Coronary artery (tissue), 2 donors: ENCODE data around the gene DHX30.

Experiments
- DNase-seq: peaks from one replicate; pipeline ENCODE4 v3.0.0-alpha.2; 2017; ENCODE audit warnings: low spot score
- H3K27ac ChIP-seq, 2 donors: fragments of 200-600 bp; sonication (generic); one replicate each; pipeline ENCODE4 v1.5.1; 2016 to 2019
- H3K4me3 ChIP-seq: fragments of 200-600 bp; sonication (generic); 2 replicates; pipeline ENCODE4 v1.5.1; 2016; ENCODE audit warnings: mild to moderate bottlenecking, moderate library complexity
- CTCF ChIP-seq: fragments of 200-600 bp; sonication (generic); IDR thresholded peaks from one replicate; pipeline ENCODE4 v1.5.1; 2019; ENCODE audit warnings: antibody characterized with exemption

DHX30 gene

GRCh38 chr3:47772788-47773187 is 30.1 kb upstream of the DHX30 start:
- no peak overlapping the region for H3K4me3 ChIP-seq
- no peak for TF ChIP-seq CTCF
- H3K27ac ChIP-seq: no peak overlapping the region
- DNase-seq: no peak

DNA sequence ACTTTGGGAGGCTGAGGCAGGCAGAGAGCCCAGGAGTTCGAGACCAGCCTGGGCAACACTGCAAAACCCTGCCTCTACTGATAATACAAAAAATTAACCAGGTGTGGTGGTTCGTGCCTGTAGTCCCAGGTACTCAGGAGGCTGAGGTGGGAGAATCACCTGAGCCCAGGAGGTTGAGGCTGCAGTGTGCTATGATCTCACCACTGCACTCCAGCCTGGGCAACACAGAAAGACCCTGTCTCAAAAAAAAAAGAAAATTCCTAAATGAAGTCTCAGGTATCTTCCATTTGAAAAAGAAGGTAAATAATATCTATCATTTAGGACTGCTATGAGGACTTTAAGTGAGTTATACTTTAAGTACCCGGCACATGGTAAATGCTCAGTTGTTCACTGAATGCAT is 24.2 kb upstream of the DHX30 start:
- no peak for DNase-seq
- no peak overlapping the region for H3K4me3 ChIP-seq
- no peak for TF ChIP-seq CTCF
- H3K27ac ChIP-seq: no peak overlapping the region

DNA sequence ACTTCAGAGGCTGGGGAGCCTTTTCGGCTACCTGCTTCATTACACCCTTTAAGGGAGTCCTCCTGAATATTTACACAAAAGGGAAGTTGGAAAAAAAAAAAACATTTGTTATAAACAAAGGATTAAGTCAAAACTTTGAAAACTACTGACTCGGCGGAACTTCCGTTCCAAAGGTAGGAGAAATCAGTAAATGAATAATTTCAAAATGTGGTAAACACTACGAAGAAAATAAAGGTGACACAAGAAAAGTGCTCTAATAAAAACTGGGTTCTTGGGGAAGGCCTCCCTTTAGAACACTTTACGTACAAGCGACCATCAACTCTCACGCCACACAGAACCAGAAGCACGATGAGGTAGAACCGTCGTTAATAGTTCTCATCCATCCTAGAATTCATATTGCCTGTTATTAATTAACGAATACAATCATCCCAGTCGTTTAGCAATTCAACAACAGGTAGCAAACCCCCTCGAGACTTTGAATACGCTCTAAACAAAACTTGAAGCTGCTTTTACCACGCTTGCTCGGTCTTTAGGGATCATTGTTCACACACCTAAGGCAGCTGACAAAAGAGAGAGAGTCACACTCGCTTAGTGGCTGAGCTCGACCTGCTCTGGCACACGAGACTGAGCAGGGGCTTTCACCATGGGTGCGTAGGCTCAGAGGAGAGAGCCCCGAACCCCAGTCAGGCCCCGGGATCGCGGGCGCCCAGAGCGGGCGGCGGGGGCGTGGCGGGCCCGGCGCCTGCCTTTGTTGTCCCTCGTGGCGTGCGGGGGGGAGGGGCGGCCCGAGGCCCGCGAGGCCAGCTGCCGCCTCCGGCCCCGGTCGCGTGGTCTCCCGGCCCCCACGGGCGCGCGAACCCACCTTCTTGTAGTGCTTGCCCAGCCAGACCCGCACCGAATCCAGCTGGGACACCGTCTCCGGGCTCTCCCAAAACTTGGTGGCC is 21.9 kb upstream of the DHX30 start:
- Histone ChIP-seq H3K27ac (peak overlapping the region; percentile 95 to 99), H3K4me3 (peak overlapping the region; percentile 79)
- TF ChIP-seq CTCF: no peak
- peak; percentile 83 for DNase-seq

DNA sequence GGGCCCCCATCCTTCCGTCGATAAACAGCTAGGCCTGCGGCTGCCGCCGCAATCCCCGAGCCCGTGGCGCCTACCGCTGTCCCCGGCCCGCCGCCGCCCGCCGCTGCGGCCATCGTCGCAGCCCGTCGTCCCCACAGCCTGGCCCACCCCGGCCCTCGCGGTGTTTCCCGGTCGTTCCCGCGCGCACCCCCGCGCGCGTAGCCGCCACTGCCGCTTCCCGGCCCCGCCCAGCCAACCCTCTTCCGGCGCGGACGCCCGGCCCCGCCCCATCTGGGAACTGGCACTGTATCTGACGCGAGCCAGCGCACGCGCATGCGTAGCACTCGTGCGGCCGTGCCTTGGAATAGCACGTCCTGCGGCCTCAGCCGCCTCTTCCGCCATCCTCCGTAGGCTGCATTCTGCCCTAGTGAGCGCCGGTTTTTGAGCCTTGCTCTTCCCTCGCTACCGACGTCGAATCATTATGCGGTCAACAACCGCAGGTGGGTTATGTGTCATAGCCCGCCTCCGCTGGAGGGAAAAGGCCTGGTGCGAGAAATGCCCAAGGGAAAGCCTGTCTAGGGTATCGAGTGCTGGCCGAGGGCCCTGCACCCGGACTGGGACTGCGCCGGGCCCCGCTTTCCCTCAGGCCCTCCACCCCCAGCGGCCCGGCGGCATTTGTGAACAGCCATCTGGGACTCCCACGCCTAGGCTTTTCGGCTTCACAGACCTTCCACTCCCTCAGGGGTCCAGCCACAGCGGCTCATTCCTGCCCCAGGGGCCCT is 21.1 kb upstream of the DHX30 start, which contains the start of gene SMARCC1:
Gene SMARCC1, minus strand, starts transcription at position 209 of the 761 bp plus-strand sequence. Its CDS starts 96 bp downstream, at position 113.
- Histone ChIP-seq H3K4me3 (peak within 1 kb of the TSS; percentile 79), H3K27ac (peak within 1 kb of the TSS; percentile 95 to 99)
- DNase-seq: peak; percentile 97
- TF ChIP-seq CTCF: no peak

DNA sequence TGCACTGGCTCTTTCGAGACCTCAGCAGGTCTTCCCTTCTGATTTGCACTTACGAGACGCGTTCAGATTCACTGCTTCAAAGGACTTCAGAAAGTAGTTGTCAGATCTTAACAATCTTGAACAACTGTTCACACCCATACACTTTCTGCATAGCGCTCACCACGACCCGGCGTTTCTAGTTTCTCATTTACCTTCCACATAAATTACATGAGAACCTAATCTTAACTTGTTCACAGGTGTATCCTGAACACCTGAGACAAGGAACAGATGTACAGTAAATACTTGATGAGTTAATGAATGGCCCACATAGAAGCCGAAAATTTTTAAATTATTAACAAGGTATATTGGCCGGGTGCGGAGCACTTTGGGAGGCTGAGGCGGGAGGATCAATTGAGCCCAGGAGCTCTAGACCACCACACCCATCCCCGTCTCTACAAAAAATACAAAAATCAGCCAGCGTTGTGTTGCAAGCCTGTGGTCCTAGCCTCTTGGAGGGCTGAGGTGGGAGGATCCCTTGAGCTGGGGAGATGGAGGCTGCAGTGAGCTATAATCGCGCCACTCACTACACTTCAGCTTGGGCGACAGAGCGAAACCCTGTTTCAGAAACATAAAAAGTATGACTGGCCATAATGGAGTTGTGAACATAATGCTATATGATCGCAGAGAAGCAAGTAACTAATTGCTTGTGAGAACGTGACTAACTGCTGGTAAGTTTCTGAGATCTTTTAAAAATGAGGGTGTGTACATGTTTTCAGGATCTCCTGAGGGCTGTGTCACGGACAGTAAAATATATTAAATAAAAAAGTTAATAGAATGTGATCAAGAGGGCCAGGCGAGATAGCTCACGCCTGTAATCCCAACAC is 20.3 kb upstream of the DHX30 start:
- Histone ChIP-seq H3K4me3 (peak overlapping the region; percentile 79), H3K27ac (peak overlapping the region; percentile 95 to 99)
- no peak for TF ChIP-seq CTCF
- DNase-seq: no peak

DNA sequence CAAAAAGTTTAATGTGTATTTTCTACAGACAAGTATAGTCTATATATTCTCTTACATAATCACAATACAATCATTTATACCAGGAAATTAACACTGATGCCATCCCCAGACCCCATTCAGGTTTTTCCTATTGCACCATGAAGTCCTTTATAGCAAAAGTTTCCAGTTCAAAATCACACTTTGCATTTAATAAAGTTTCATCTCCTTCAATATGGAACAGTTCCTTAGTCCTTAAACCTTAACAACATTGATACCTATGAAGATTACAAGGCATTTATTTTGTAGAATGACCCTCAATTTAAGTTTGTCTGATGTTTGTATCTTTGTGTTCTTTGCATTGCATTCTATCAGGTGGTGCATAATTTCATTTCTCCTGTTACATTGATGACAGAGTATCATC is 19.3 kb upstream of the DHX30 start:
- H3K27ac ChIP-seq: no peak overlapping the region
- no peak for DNase-seq
- TF ChIP-seq CTCF: no peak
- H3K4me3 ChIP-seq: no peak overlapping the region
